HG03139 (cell line): ENCODE measurements around the gene SMPD2.

Experiments
- ATAC-seq: cut with Tn5 transposase; IDR thresholded peaks from one replicate; pipeline ENCODE4 v1.9.1; 2021; ENCODE audit not compliant: unreplicated experiment

SMPD2 gene

GRCh38 chr6:109483735-109484057, 43.2 kb downstream of the SMPD2 start:
- no peak for ATAC-seq

- no peak for ATAC-seq
Observed at GRCh38 chr6:109484122-109484521, 43.6 kb downstream of the SMPD2 start.

GRCh38 chr6:109485266-109485935, 44.9 kb downstream of the SMPD2 start:
- ATAC-seq = no peak

GRCh38 chr6:109486068-109486467, 45.5 kb downstream of the SMPD2 start:
- no peak for ATAC-seq

GRCh38 chr6:109488001-109488400, 47.5 kb downstream of the SMPD2 start:
- no peak for ATAC-seq

GRCh38 chr6:109490713-109491112, 50.2 kb downstream of the SMPD2 start:
- ATAC-seq = no peak

- no peak for ATAC-seq
Observed at GRCh38 chr6:109491207-109491938, 50.8 kb downstream of the SMPD2 start.
